ENCODE data around the gene MAP2K1.

DNA sequence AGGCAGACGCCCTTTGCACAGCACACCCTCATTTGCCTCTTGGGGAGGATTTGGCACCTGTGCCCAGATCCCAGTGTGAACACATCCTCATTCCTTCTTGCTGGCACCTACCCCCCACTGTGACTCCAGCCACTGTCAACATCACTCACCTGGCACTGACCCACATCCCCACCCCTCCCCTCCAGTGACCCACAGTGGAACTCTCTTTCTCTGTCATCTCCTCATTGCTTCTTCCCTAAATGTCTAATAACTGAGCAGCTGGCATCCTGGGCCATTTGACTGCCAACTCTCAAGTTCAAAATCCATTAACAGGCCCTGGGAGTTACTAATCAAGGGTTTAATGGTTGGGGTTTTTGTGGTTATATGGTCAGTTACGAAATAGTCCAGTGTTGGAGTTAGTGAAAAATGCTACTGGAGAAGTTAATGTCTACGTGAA, 96.4 kb downstream of the MAP2K1 start:
- TF ChIP-seq, protein P1, sequence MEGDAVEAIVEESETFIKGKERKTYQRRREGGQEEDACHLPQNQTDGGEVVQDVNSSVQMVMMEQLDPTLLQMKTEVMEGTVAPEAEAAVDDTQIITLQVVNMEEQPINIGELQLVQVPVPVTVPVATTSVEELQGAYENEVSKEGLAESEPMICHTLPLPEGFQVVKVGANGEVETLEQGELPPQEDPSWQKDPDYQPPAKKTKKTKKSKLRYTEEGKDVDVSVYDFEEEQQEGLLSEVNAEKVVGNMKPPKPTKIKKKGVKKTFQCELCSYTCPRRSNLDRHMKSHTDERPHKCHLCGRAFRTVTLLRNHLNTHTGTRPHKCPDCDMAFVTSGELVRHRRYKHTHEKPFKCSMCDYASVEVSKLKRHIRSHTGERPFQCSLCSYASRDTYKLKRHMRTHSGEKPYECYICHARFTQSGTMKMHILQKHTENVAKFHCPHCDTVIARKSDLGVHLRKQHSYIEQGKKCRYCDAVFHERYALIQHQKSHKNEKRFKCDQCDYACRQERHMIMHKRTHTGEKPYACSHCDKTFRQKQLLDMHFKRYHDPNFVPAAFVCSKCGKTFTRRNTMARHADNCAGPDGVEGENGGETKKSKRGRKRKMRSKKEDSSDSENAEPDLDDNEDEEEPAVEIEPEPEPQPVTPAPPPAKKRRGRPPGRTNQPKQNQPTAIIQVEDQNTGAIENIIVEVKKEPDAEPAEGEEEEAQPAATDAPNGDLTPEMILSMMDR (conservative IDR thresholded peaks at IDR 0.05) = no peak
- TF ChIP-seq ZFX (IDR thresholded peaks at IDR 0.05) = no peak
